MCF 10A (cell line): ENCODE results near the gene SNX1. TPM values are rescaled to one million over a fixed set of nuclear protein-coding genes. Genes with fewer than 3 reads are reported as not detected.

Experiments
- BruUV-seq: library from RNA; stranded (reverse); fragments of 400-500 nt; replicated peaks from 2 replicates; lab custom pipeline; 2021; lab: Mats Ljungman, UMichigan
- CTCF ChIA-PET: fragments of 300-600 bp; sonication (Branson Sonifier 250); formaldehyde crosslinking; extraction: SDS; loops from one replicate; lab custom pipeline; 2021; ENCODE audit warnings: antibody characterized with exemption, inconsistent platforms; lab: Yijun Ruan, JAX
- POLR2A ChIA-PET: fragments of 300-600, 350-650 bp; sonication (Branson Sonifier 250); formaldehyde crosslinking; extraction: SDS; loops from one replicate; lab custom pipeline; 2020; ENCODE audit warnings: antibody characterized with exemption, inconsistent platforms; lab: Yijun Ruan, JAX
- DNase-seq: peaks from one replicate; pipeline ENCODE4 v3.0.0-alpha.2; 2018; ENCODE audit not compliant: unreplicated experiment
- H3K27ac Mint-ChIP-seq: one replicate; pipeline ENCODE4 v1.8.0; 2022; ENCODE audit warnings: mild to moderate bottlenecking, low read depth, mixed read lengths; ENCODE audit not compliant: unreplicated experiment
- H3K27me3 Mint-ChIP-seq: one replicate; pipeline ENCODE4 v1.8.0; 2022; ENCODE audit warnings: mixed read lengths; ENCODE audit not compliant: insufficient read depth, unreplicated experiment
- H3K36me3 Mint-ChIP-seq: one replicate; pipeline ENCODE4 v1.8.0; 2022; ENCODE audit warnings: mild to moderate bottlenecking, moderate library complexity, mixed read lengths; ENCODE audit not compliant: insufficient read depth, unreplicated experiment
- H3K4me1 Mint-ChIP-seq: one replicate; pipeline ENCODE4 v1.8.0; 2022; ENCODE audit warnings: mixed read lengths; ENCODE audit not compliant: insufficient read depth, unreplicated experiment
- H3K4me3 Mint-ChIP-seq: one replicate; pipeline ENCODE4 v1.8.0; 2022; ENCODE audit warnings: mild to moderate bottlenecking, moderate library complexity, mixed read lengths; ENCODE audit not compliant: unreplicated experiment
- H3K9me3 Mint-ChIP-seq: one replicate; pipeline ENCODE4 v1.8.0; 2022; ENCODE audit warnings: mixed read lengths; ENCODE audit not compliant: unreplicated experiment
- CTCF ChIP-seq: fragments of 200-600 bp; IDR thresholded peaks from one replicate; pipeline ENCODE4 v1.8.0; 2022; ENCODE audit warnings: antibody characterized with exemption, mild to moderate bottlenecking; ENCODE audit not compliant: unreplicated experiment
- intact Hi-C: fragments of 100-400 bp; cut with micrococcal nuclease; formaldehyde crosslinking; loops from 2 replicates; pipeline ENCODE4 v1.14.1; 2022
- total RNA-seq: library from RNA; stranded (reverse); gene quantifications from 2 replicates; pipeline ENCODE4 v1.2.3, GENCODE V29; 2022

SNX1 gene
- total RNA-seq, 1 experiment from 2014 or later: 70.2 TPM

- Mint-ChIP-seq H3K36me3 (peaks cover 42% of the 10 kb centered on the region), H3K27ac (no peak overlapping the region), H3K27me3 (no peaks in the 10 kb centered on the region), H3K4me1 (peaks cover 12% of the 10 kb centered on the region), H3K4me3 (no peak overlapping the region), H3K9me3 (no peaks in the 10 kb centered on the region)
- DNase-seq: no peak
- BruUV-seq: no TSS peak
- intact Hi-C loops: no loop called here
- ChIA-PET CTCF (interaction anchor here (1.3 to 1.7 kb wide), 2 partner anchors 11 to 13 kb away, joined by 3 to 5 read pairs; no protein-coding TSS in a partner anchor), POLR2A (interaction anchor here (0.6 kb wide), 1 partner anchor 13 kb away, joined by 3 read pairs; no protein-coding TSS in a partner anchor)
- no peak for TF ChIP-seq CTCF
Measured at GRCh38 chr15:64166102-64166890, 70.5 kb downstream of the SNX1 start.

GRCh38 chr15:64180235-64180824 is 84.5 kb downstream of the SNX1 start:
- Mint-ChIP-seq H3K9me3 (no peaks in the 10 kb centered on the region), H3K36me3 (peaks cover 55% of the 10 kb centered on the region), H3K4me3 (no peak overlapping the region), H3K27ac (no peak overlapping the region), H3K4me1 (no peaks in the 10 kb centered on the region), H3K27me3 (no peaks in the 10 kb centered on the region)
- POLR2A ChIA-PET: interaction anchor here (0.7 to 3.7 kb wide), 2 partner anchors 16 to 45 kb away, joined by 3 to 12 read pairs; partner anchors contain the start of gene PPIB
- BruUV-seq: no TSS peak
- intact Hi-C loops: no loop called here
- no peak for TF ChIP-seq CTCF
- DNase-seq: no peak
- CTCF ChIA-PET: no interaction called here

GRCh38 chr15:64182859-64183370 is 87.1 kb downstream of the SNX1 start:
- peaks cover 65% of the 10 kb centered on the region for H3K36me3 Mint-ChIP-seq
- no peaks in the 10 kb centered on the region for H3K27me3 Mint-ChIP-seq
- intact Hi-C loops: no loop called here
- H3K4me3 Mint-ChIP-seq: no peak overlapping the region
- H3K4me1 Mint-ChIP-seq: peaks cover 6% of the 10 kb centered on the region
- no peak for TF ChIP-seq CTCF
- CTCF ChIA-PET: no interaction called here
- DNase-seq: no peak
- H3K9me3 Mint-ChIP-seq: no peaks in the 10 kb centered on the region
- no peak overlapping the region for H3K27ac Mint-ChIP-seq
- BruUV-seq: no TSS peak
- POLR2A ChIA-PET: no interaction called here
